Colon (tissue), 2 donors: ENCODE results near the gene RNU5D-1.
"Not testable (repeated sequence)": the region's sequence is repeated elsewhere in the genome, so short reads cannot be mapped to it uniquely, and the experiment has no call there.

ENCODE experiments used
- FAIRE-seq: peaks from 2 replicates; lab custom pipeline; 2012; peaks lifted over from hg19 to GRCh38; lab: Jason Lieb, UNC
- donor health status: control.
- donor health status: control.

Gene RNU5D-1

DNA sequence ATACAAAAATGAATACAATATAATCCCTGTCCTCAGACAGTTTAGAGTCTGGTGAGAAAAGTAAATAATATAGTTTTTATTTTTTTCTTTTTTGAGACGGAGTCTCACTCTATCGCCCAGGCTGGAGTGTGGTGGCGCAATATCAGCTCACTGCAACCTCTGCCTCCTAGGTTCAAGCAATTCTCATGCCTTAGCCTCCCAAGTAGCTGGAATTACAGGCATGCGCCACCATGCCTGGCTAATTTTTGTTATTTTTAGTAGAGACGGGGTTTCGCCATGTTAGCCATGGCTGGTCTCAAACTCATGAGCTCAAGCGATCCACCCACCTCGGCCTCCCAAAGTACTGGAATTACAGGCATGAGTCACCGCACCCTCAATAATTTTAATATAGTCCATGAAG lies 31.6 kb downstream of the RNU5D-1 start:
- FAIRE-seq: not testable (repeated sequence)

DNA sequence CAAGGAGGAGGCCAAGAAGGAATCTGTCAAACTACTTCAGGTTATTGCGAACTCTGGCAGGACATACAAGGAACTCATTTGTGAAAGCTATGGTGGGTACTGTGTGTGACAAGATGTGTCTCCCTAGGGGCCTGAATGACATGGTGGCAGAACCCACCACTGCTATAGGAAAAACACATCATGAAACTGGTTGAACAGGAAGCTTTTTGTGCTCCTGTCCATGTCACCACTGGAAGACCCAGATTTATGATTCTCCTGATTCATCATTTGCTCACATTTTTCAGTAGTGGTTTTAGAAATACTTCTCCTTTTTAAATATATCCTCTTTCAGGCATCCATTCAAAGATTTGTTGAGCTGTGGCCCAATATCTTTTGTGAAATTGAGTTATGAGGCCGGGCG lies 32.8 kb downstream of the RNU5D-1 start:
- no peak for FAIRE-seq

DNA sequence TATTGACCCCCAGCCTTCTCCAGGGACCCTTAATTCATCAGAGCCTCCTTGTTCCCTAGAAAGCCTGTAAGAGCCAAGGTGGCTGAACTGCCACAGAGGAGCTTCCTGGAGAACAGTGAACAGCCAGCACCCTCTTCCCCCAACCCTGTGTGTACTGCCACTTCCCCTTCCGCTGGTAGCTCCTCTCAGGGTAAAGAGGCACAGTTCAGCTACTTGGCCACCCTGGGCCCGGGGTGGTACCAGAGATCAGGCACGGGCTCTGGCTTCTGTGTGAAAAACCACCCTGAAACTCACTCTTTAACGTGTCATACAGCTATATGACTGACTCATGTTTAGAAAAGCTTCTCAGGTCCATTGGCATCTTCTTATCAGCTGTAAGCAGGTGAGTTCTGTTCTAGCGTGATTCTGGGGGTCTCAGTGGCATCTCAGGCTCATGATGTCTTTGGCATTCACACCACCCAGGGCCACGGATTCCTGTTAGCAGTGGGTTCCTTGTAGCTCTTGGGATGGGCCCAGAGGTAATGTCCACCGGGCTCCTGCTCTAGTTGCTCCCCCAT lies 34.1 kb downstream of the RNU5D-1 start:
- FAIRE-seq: no peak

DNA sequence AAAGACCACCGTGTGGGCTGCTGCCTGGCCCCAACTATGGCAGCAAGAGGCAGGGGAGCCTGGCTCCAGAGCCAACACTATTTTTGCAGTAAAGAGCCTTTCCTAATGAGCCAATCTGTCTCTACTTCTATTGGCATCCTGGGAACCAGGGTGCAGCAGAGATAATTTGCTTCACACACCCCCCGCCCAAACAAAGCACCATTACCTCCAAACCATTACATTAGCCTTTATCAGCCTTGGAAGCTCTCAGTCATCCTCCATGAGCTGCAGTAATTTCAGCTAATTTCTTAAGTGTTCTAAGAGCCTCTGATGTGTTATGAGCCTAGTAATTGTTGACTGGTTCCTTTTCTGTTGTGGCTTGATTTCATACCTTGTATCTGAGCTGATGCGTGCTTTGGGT lies 34.9 kb downstream of the RNU5D-1 start:
- no peak for FAIRE-seq

DNA sequence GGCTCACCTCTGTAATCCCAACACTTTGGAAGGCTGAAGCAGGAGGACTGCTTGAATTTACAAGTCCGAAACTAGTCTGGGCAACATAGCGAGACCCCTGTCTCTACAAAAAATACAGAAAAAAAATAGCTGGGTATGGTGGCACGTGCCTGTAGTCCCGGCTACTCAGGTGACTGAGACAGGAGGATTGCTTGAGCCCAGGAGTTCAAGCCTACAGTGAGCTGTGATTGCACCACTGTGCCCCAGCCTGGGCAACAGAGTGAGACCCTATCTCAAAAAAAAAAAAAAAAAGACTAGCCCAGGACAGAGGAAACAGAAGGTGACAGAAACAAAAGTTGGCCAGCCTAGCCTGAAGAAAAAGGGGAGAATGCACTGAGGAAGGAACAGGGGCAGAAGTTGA lies 35.3 kb downstream of the RNU5D-1 start:
- no peak for FAIRE-seq

DNA sequence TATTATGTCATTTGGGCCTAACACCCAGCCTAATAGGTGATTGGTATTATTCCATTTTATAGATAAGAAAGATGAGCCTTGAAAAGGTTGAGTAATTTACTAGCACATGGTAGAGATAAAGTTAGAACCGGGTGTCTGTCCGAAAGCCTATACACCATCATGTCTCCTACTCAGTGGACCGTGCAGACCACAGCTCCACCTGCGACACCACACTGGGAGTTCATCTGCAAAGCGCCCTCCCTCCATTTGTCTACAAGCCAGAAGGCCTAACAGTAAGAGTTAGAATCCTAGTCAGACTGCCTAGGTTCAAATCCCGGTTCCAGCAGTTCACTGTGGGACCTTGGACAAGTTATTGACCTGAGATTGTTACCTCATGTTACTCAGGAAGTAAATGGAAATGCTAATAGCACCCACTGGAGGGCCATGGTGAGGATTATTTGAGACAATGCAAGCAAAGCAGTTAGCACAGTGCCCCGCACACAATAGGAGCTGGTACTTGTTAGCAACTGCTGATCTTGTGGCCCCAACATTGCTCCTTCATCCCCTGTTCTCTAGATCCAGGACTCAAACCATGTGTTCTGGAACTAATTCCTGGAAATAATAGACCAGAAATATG lies 36.0 kb downstream of the RNU5D-1 start:
- FAIRE-seq: no peak

DNA sequence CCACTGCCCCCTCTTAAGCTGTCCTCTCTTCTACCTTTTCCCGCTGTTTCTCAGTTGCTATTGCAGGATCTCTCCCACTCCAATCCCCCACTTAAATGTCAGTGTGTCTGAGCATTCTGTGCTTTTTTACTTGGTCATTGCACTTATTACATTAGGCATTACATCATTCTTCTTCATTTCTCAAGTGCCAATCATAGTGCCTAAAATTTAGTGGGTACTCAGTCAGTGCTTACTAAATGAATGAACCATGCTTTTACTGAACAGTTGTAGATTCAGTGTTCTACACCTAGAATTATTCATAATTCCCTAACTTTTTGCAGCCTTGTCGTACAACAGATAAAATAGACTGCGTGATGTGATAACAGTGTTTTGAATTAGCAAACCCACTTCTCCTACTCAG lies 37.1 kb downstream of the RNU5D-1 start:
- FAIRE-seq: no peak

DNA sequence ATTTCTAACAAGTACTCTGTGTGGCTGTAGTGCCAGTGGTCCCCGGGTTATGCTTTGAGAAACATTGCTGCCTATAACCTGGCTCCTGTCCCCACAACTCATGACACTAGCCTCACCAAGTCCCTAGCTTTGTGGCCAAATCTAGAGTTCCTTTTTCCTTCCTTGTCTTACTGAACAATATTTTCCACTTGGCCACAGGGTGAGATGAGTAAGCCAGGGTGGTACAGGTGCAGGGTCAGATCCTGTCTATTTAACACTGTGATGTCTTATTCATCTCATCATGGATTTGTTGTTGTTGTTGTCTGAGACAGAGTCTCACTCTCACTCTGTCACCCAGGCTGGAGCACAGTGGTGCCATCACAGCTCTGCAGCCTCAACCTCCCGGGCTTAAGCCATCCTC lies 37.8 kb downstream of the RNU5D-1 start:
- no peak for FAIRE-seq

DNA sequence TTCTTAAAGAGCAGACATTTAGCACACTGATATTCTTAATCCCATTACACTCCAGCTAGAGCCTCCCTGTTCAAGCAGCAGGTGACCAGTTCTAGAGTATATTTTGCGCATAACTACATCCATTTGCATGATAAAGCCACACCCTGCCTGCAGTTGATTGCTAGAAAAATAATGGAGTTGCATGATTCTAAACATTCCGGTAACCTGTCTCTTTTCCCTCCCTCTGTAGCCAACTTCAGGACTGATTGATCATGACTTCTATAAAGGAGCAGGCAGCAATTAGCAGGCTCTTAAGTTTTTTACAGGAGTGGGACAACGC lies 41.6 kb downstream of the RNU5D-1 start:
- FAIRE-seq: no peak

DNA sequence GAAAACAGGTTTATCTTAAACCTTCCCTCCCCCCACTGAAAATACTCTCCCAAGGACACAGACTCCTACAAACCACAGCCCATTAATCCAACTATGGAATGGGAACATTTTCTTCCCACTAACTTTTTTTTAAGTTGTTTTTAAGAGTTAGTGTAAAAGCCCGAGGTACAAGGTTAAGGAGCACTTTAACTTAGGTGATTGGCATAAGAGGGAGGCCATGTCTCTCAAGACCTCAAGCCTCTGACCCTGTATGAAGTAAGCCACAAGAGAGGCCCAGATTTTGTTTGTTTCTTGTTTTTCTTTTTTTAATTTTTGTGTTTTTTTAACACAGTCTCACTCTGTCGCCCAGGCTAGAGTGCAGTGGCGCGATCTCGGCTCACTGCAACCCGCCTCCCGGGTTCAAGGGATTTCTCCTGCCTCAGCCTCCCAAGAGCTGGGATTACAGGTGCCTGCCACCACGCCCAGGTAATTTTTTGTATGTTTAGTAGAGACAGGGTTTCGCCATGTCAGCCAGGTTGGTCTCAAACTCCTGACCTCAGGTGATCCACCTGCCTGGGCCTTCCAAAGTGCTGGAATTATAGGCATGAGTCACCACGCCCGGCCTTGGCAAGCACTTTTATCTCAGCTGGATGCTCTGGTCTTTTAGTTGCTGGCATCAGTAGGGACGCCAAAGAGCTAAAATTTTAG lies 42.1 kb downstream of the RNU5D-1 start:
- FAIRE-seq: no peak

DNA sequence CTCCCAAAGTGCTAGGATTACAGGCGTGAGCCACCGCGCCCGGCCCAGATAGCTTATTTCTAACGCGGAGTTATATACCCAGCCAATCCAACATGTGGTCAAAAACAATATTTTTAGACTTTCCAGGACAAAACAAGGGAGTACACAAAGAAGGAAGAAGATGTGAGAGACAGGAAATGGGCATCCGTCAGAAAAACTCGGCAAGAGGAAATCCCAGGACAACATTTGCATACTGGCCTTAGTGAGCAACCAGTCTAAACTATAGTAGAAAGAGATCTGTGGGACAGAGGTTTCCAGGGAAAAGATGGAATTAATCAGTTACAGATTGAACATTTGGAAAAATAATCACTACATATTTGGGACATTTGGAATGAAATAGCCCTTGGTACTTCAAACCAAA lies 45.1 kb downstream of the RNU5D-1 start:
- no peak for FAIRE-seq

DNA sequence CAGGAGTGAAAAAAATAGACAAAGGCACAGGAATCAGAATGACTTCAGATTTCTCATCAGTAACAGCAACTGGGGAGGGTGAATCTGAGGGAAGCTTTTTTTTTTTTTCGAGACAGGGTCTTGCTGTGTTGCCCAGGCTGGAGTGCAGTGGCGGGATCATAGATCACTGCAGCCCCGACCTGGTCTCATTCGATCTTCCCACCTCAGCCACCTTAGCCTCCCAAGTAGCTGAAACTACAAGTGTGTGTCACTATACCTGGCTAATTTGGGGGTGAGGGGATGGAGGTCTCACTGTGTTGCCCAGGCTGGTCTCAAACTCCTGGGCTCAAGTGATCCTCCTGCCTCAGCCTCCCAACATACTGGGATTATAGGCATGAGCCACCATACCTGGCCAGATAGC lies 45.8 kb downstream of the RNU5D-1 start:
- no peak for FAIRE-seq

DNA sequence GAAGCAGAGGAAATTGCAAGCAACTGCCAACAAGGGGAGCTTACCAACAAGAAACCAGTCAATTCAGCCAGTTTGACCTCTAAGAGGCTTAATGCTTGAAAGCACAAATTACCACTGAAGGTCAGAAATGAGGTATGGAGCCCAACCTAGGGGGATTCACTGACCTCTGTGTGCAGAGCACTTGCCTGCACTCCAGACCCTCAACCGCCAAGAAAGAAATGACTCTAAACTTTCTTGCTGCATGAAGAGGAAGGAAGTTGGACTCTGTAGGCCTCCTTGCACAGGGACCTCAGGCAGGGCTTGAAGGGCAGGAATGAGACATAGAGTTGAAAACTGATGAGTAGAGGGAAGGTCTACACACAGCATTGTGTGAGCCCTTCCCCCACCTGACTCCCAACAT lies 46.4 kb downstream of the RNU5D-1 start:
- no peak for FAIRE-seq

DNA sequence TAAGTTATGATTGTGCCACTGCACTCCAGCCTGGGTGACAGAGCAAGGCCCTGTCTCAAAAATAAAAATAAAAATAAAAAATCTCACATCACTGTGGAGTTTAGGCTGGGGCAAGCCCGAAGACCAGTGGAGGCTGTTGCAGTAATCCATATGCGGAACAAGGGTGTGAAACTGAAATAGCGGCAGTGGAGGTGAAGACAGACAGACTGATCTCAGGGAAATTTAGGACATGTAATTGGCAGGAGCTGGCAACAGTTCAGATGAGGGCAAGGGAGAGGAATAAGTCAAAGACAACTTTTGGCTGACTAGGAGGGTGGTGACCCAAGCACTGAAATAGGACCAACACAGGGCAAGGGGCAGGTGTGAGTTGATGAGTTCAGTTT lies 48.1 kb downstream of the RNU5D-1 start:
- no peak for FAIRE-seq

DNA sequence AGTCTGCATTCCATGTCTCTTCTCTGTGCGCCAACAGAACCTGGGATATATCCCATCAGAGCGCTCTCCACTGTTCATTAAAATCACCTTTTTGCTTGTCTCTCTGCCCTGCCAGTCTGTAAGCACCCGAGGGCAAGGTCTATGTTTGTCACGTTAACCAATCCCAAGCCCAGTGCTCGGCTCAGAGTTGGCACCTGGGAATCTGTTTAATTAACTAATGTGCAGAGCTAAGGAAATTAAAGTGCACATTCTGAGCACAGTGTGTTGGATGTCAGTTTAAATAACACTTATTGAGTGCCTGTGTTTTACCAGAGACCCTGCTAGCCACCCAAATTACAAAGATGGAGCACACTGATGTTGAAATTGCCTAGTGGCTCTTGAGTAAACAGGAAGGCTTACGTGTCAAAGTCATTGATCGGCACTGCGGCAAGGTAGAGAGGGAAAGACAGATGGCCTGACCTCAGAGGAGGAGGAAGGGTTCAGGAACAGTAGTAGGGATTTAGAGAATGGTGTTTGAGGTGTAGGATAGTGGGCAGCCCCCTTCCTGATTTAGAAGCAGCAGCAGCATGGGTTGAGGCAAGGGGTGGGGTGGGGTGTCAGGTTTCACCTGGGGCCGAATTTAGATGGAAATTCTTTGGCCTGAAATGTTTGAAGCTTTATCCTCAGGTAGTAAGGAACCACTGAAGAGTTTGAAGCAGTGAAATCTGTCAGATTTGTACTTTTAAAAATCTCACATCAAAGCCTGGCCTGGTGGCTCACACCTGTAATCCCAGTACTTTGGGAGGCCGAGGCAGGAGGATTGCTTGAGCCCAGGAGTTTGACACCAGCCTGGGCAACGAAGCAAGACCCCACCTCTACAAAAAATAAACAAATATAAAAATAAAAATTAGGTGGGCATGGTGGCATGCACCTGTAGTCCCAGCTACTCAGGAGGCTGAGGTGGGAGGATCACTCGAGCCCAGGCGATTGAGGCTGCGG lies 48.8 kb downstream of the RNU5D-1 start:
- FAIRE-seq: no peak
